Measurements from ENCODE around the gene TRABD2B. TPM values are rescaled to one million over a fixed set of nuclear protein-coding genes. Genes with fewer than 3 reads are reported as not detected.

TRABD2B gene
- total and polyA plus RNA-seq, 2 experiments from 2014 or later = 1.6 to 2.0 TPM

DNA sequence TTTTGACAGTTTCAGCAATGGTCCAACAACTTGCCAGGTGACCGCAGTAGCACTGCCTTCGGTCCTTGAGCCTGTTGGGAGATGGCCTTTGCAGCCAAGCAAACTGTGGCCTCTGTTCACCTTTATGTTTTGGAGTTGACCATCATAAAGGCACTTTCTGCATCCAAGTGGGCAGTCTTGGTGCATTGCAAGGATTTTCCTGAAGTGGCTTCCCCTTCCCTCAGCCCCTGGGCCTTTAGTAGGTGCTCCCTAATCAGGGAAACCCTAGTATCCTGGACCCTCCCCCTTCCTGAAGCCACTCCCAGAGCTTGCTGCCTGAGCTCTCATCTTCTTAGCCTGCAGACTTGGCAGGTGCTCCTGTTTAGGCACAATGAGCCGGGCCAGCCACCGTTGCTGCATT is 140.2 kb downstream of the TRABD2B start:
- H3K9me3 Mint-ChIP-seq = no peaks in the 10 kb centered on the region
- Histone ChIP-seq H3K4me2 (no peak overlapping the region), H2AFZ (no peak overlapping the region), H3K9me2 (ENCODE audit: insufficient read depth) (no peaks in the 10 kb centered on the region), H3K27ac (ENCODE audit: low read depth) (no peak overlapping the region), H3K4me3 (no peak overlapping the region), H3K27me3 (ENCODE audit: insufficient read depth) (no peaks in the 10 kb centered on the region), H3F3A (replicated peaks; ENCODE audit: low read depth) (no peaks in the 10 kb centered on the region), H4K20me1 (replicated peaks; ENCODE audit: insufficient read depth) (no peaks in the 10 kb centered on the region), H3K79me2 (replicated peaks; ENCODE audit: insufficient read depth) (no peaks in the 10 kb centered on the region), H3K4me1 (ENCODE audit: insufficient read depth) (peaks cover 6% of the 10 kb centered on the region), H3K36me3 (ENCODE audit: insufficient read depth) (no peaks in the 10 kb centered on the region)
- H3K27ac Mint-ChIP-seq = no peak overlapping the region
- ATAC-seq (peak; percentile 56), DNase-seq (ENCODE audit: low spot score) (no peak)
- no peaks in the 10 kb centered on the region for H3K36me3 Mint-ChIP-seq (ENCODE audit: low read depth)
- TF ChIP-seq, protein P1, sequence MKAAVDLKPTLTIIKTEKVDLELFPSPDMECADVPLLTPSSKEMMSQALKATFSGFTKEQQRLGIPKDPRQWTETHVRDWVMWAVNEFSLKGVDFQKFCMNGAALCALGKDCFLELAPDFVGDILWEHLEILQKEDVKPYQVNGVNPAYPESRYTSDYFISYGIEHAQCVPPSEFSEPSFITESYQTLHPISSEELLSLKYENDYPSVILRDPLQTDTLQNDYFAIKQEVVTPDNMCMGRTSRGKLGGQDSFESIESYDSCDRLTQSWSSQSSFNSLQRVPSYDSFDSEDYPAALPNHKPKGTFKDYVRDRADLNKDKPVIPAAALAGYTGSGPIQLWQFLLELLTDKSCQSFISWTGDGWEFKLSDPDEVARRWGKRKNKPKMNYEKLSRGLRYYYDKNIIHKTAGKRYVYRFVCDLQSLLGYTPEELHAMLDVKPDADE (IDR thresholded peaks at IDR 0.05) = no peak
- no peak for TF ChIP-seq ZNF114 (CRISPR knock-in tag; IDR thresholded peaks at IDR 0.05)
- no peak for TF ChIP-seq EZH2phosphoT487 (IDR thresholded peaks at IDR 0.05; ENCODE audit: unreplicated experiment)
- no peak for TF ChIP-seq JUNB (IDR thresholded peaks at IDR 0.05; ENCODE audit: unreplicated experiment)
- TF ChIP-seq, protein P2, sequence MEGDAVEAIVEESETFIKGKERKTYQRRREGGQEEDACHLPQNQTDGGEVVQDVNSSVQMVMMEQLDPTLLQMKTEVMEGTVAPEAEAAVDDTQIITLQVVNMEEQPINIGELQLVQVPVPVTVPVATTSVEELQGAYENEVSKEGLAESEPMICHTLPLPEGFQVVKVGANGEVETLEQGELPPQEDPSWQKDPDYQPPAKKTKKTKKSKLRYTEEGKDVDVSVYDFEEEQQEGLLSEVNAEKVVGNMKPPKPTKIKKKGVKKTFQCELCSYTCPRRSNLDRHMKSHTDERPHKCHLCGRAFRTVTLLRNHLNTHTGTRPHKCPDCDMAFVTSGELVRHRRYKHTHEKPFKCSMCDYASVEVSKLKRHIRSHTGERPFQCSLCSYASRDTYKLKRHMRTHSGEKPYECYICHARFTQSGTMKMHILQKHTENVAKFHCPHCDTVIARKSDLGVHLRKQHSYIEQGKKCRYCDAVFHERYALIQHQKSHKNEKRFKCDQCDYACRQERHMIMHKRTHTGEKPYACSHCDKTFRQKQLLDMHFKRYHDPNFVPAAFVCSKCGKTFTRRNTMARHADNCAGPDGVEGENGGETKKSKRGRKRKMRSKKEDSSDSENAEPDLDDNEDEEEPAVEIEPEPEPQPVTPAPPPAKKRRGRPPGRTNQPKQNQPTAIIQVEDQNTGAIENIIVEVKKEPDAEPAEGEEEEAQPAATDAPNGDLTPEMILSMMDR (conservative IDR thresholded peaks at IDR 0.05; ENCODE audit: low read depth in 2 of 2) = no peak
- no peak for TF ChIP-seq STAT1 (IDR thresholded peaks at IDR 0.05; ENCODE audit: unreplicated experiment)
- TF ChIP-seq CREB1 (CRISPR knock-in tag; IDR thresholded peaks at IDR 0.05; ENCODE audit: low read depth) = no peak
- TF ChIP-seq ZNF331 (CRISPR knock-in tag; IDR thresholded peaks at IDR 0.05; ENCODE audit: low read depth) = no peak
- no peak for TF ChIP-seq NANOG (IDR thresholded peaks at IDR 0.05; ENCODE audit: borderline replicate concordance)
- TF ChIP-seq, protein P3, sequence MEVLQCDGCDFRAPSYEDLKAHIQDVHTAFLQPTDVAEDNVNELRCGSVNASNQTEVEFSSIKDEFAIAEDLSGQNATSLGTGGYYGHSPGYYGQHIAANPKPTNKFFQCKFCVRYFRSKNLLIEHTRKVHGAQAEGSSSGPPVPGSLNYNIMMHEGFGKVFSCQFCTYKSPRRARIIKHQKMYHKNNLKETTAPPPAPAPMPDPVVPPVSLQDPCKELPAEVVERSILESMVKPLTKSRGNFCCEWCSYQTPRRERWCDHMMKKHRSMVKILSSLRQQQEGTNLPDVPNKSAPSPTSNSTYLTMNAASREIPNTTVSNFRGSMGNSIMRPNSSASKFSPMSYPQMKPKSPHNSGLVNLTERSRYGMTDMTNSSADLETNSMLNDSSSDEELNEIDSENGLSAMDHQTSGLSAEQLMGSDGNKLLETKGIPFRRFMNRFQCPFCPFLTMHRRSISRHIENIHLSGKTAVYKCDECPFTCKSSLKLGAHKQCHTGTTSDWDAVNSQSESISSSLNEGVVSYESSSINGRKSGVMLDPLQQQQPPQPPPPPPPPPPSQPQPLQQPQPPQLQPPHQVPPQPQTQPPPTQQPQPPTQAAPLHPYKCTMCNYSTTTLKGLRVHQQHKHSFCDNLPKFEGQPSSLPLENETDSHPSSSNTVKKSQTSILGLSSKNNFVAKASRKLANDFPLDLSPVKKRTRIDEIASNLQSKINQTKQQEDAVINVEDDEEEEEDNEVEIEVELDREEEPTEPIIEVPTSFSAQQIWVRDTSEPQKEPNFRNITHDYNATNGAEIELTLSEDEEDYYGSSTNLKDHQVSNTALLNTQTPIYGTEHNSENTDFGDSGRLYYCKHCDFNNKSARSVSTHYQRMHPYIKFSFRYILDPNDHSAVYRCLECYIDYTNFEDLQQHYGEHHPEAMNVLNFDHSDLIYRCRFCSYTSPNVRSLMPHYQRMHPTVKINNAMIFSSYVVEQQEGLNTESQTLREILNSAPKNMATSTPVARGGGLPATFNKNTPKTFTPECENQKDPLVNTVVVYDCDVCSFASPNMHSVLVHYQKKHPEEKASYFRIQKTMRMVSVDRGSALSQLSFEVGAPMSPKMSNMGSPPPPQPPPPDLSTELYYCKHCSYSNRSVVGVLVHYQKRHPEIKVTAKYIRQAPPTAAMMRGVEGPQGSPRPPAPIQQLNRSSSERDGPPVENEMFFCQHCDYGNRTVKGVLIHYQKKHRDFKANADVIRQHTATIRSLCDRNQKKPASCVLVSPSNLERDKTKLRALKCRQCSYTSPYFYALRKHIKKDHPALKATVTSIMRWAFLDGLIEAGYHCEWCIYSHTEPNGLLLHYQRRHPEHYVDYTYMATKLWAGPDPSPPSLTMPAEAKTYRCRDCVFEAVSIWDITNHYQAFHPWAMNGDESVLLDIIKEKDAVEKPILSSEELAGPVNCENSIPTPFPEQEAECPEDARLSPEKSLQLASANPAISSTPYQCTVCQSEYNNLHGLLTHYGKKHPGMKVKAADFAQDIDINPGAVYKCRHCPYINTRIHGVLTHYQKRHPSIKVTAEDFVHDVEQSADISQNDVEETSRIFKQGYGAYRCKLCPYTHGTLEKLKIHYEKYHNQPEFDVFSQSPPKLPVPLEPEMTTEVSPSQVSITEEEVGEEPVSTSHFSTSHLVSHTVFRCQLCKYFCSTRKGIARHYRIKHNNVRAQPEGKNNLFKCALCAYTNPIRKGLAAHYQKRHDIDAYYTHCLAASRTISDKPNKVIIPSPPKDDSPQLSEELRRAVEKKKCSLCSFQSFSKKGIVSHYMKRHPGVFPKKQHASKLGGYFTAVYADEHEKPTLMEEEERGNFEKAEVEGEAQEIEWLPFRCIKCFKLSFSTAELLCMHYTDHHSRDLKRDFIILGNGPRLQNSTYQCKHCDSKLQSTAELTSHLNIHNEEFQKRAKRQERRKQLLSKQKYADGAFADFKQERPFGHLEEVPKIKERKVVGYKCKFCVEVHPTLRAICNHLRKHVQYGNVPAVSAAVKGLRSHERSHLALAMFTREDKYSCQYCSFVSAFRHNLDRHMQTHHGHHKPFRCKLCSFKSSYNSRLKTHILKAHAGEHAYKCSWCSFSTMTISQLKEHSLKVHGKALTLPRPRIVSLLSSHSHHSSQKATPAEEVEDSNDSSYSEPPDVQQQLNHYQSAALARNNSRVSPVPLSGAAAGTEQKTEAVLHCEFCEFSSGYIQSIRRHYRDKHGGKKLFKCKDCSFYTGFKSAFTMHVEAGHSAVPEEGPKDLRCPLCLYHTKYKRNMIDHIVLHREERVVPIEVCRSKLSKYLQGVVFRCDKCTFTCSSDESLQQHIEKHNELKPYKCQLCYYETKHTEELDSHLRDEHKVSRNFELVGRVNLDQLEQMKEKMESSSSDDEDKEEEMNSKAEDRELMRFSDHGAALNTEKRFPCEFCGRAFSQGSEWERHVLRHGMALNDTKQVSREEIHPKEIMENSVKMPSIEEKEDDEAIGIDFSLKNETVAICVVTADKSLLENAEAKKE (CRISPR knock-in tag; IDR thresholded peaks at IDR 0.05) = no peak
- TF ChIP-seq EZH2 (IDR thresholded peaks at IDR 0.05; ENCODE audit: low read depth, unreplicated experiment) = no peak
- TF ChIP-seq, protein P4, sequence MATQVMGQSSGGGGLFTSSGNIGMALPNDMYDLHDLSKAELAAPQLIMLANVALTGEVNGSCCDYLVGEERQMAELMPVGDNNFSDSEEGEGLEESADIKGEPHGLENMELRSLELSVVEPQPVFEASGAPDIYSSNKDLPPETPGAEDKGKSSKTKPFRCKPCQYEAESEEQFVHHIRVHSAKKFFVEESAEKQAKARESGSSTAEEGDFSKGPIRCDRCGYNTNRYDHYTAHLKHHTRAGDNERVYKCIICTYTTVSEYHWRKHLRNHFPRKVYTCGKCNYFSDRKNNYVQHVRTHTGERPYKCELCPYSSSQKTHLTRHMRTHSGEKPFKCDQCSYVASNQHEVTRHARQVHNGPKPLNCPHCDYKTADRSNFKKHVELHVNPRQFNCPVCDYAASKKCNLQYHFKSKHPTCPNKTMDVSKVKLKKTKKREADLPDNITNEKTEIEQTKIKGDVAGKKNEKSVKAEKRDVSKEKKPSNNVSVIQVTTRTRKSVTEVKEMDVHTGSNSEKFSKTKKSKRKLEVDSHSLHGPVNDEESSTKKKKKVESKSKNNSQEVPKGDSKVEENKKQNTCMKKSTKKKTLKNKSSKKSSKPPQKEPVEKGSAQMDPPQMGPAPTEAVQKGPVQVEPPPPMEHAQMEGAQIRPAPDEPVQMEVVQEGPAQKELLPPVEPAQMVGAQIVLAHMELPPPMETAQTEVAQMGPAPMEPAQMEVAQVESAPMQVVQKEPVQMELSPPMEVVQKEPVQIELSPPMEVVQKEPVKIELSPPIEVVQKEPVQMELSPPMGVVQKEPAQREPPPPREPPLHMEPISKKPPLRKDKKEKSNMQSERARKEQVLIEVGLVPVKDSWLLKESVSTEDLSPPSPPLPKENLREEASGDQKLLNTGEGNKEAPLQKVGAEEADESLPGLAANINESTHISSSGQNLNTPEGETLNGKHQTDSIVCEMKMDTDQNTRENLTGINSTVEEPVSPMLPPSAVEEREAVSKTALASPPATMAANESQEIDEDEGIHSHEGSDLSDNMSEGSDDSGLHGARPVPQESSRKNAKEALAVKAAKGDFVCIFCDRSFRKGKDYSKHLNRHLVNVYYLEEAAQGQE (IDR thresholded peaks at IDR 0.05; ENCODE audit: unreplicated experiment) = no peak
- no peak for TF ChIP-seq POLR2AphosphoS5 (IDR thresholded peaks at IDR 0.05; ENCODE audit: low read depth)
- no peak overlapping the region for H3K4me3 Mint-ChIP-seq
- peaks cover 10% of the 10 kb centered on the region for H3K4me1 Mint-ChIP-seq
- H3K27me3 Mint-ChIP-seq (ENCODE audit: insufficient read depth, low read depth, poor library complexity) = peaks cover 1% of the 10 kb centered on the region
